ENCODE results near the gene CFAP161.

GRCh38 chr15:81181220-81181619 is 47.1 kb downstream of the CFAP161 start:
- TF ChIP-seq FOXA1 (IDR thresholded peaks at IDR 0.05) (no peak), CTCF (IDR thresholded peaks at IDR 0.05; ENCODE audit: low read depth, low read length, missing input control) (no peak), JUND (IDR thresholded peaks at IDR 0.05) (no peak), SP1 (IDR thresholded peaks at IDR 0.05) (no peak)

Data from liver (tissue), 3 donors.